NCI-H146 (cell line): Measurements from ENCODE around the gene DPYSL4.
"Not testable (repeated sequence)": the region's sequence is repeated elsewhere in the genome, so short reads cannot be mapped to it uniquely, and the experiment has no call there.

Experiments used
- DNase-seq: peaks from one replicate; lab custom pipeline; 2025; lab: John Stamatoyannopoulos, UW

Gene DPYSL4

GRCh38 chr10:132207536-132208461 lies 21.1 kb downstream of the DPYSL4 start:
- DNase-seq, result no peak

GRCh38 chr10:132208462-132209050 lies 21.8 kb downstream of the DPYSL4 start:
- no peak for DNase-seq

- DNase-seq, result no peak
These were observed 22.4 kb downstream of the DPYSL4 start for GRCh38 chr10:132209130-132209529.

- DNase-seq, result no peak
These were observed 23.3 kb downstream of the DPYSL4 start for GRCh38 chr10:132209978-132210530.

GRCh38 chr10:132210766-132211165 lies 24.0 kb downstream of the DPYSL4 start:
- no peak for DNase-seq

GRCh38 chr10:132211246-132211645 lies 24.5 kb downstream of the DPYSL4 start:
- no peak for DNase-seq

- DNase-seq, result no peak
These were observed 26.1 kb downstream of the DPYSL4 start for GRCh38 chr10:132212816-132213215.

- no peak for DNase-seq
These were observed 27.2 kb downstream of the DPYSL4 start for GRCh38 chr10:132213917-132214316.

- DNase-seq, result not testable (repeated sequence)
These were observed 29.7 kb downstream of the DPYSL4 start for GRCh38 chr10:132216441-132216840.

GRCh38 chr10:132219486-132219885 lies 32.7 kb downstream of the DPYSL4 start:
- no peak for DNase-seq

- DNase-seq, result no peak
These were observed 33.3 kb downstream of the DPYSL4 start for GRCh38 chr10:132220061-132220460.

- not testable (repeated sequence) for DNase-seq
These were observed 34.2 kb downstream of the DPYSL4 start for GRCh38 chr10:132220996-132221395.

GRCh38 chr10:132222726-132223125 lies 36.0 kb downstream of the DPYSL4 start:
- DNase-seq, result no peak

- DNase-seq, result no peak
These were observed 36.4 kb downstream of the DPYSL4 start for GRCh38 chr10:132223156-132223590.

GRCh38 chr10:132223611-132224342 lies 37.0 kb downstream of the DPYSL4 start:
- DNase-seq, result no peak

GRCh38 chr10:132224343-132225072 lies 37.8 kb downstream of the DPYSL4 start:
- no peak for DNase-seq

- no peak for DNase-seq
These were observed 38.5 kb downstream of the DPYSL4 start for GRCh38 chr10:132225073-132225848.

GRCh38 chr10:132225849-132226205 lies 39.1 kb downstream of the DPYSL4 start:
- DNase-seq, result no peak

- peak; percentile 16 for DNase-seq
These were observed 40.0 kb downstream of the DPYSL4 start for GRCh38 chr10:132226586-132227405.

GRCh38 chr10:132227851-132228390 lies 41.2 kb downstream of the DPYSL4 start:
- DNase-seq, result no peak
